Bronchial epithelial cell (primary cell): ENCODE measurements around the gene MYO1H. TPM values are rescaled to one million over a fixed set of nuclear protein-coding genes. Genes with fewer than 3 reads are reported as not detected.

Source experiments
- DNase-seq: peaks from one replicate; pipeline ENCODE4 v3.0.0-alpha.2; 2010; ENCODE audit warnings: low read depth
- FAIRE-seq: peaks from 2 replicates; lab custom pipeline; 2011; peaks lifted over from hg19 to GRCh38; lab: Jason Lieb, UNC
- H3K27me3 ChIP-seq: 2 replicates; pipeline ENCODE4 v1.5.1; 2011; ENCODE audit warnings: low read length; ENCODE audit not compliant: control insufficient read depth, insufficient read depth
- H3K36me3 ChIP-seq: 2 replicates; pipeline ENCODE4 v1.5.1; 2011; ENCODE audit warnings: low read length; ENCODE audit not compliant: control insufficient read depth, insufficient read depth
- H3K4me3 ChIP-seq: 2 replicates; pipeline ENCODE4 v1.5.1; 2011; ENCODE audit warnings: mild to moderate bottlenecking, low read depth, low read length, control low read depth
- CTCF ChIP-seq: IDR thresholded peaks from 2 replicates; pipeline ENCODE4 v1.5.1; 2011; ENCODE audit warnings: mild to moderate bottlenecking, moderate library complexity, low read length, control low read depth, inconsistent platforms; ENCODE audit not compliant: insufficient read depth, severe bottlenecking
- total RNA-seq: library from RNA; depleted of rRNA; stranded (reverse); fragments of >200 nt; gene quantifications from 2 replicates; pipeline ENCODE4 v1.2.1, GENCODE V29; 2014

Gene MYO1H
- total RNA-seq, 1 donor from 2014 or later = not detected

DNA sequence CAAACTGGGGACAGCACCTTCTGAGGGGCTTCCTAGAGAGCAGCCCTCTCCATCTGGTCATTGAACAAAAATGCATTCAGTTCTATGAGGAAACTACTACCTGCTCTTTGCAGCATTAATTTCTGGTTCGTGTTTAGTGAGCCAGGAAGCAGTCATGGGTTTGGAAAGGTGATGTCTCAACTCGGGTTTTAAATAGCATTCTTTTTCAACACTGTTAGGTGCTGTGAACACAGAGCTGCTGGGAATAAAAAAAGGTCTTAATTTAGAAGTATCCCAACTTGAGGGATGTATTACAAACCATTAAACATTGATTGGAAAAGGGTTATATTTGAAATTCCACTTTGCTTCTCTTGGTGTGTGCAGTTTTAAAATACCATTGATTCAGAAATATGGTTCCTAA, 9.3 kb downstream of the MYO1H start:
- no peak for FAIRE-seq
- no peak for DNase-seq
- Histone ChIP-seq H3K4me3 (no peak overlapping the region), H3K27me3 (no peaks in the 10 kb centered on the region), H3K36me3 (no peaks in the 10 kb centered on the region)
- TF ChIP-seq CTCF = no peak

GRCh38 chr12:109358154-109358869, 10.6 kb downstream of the MYO1H start:
- no peak for FAIRE-seq
- TF ChIP-seq CTCF = no peak
- H3K4me3 ChIP-seq = no peak overlapping the region
- no peaks in the 10 kb centered on the region for H3K36me3 ChIP-seq
- H3K27me3 ChIP-seq = no peaks in the 10 kb centered on the region
- DNase-seq = no peak

GRCh38 chr12:109359131-109359690, 11.5 kb downstream of the MYO1H start:
- Histone ChIP-seq H3K27me3 (no peaks in the 10 kb centered on the region), H3K36me3 (no peaks in the 10 kb centered on the region), H3K4me3 (no peak overlapping the region)
- FAIRE-seq (no peak), DNase-seq (no peak)
- TF ChIP-seq CTCF = no peak

GRCh38 chr12:109369831-109370230, 22.1 kb downstream of the MYO1H start:
- FAIRE-seq (no peak), DNase-seq (no peak)
- H3K36me3 ChIP-seq = no peaks in the 10 kb centered on the region
- TF ChIP-seq CTCF = no peak
- H3K27me3 ChIP-seq = no peaks in the 10 kb centered on the region
- H3K4me3 ChIP-seq = no peak overlapping the region

- Histone ChIP-seq H3K27me3 (no peaks in the 10 kb centered on the region), H3K36me3 (no peaks in the 10 kb centered on the region), H3K4me3 (no peak overlapping the region)
- no peak for DNase-seq
- no peak for TF ChIP-seq CTCF
- no peak for FAIRE-seq
Observed at GRCh38 chr12:109377139-109377685, 29.5 kb downstream of the MYO1H start.
